Muscle layer of colon (tissue), 2 donors: Measurements from ENCODE around the gene ZNF423.

Experiments used
- H3K27ac ChIP-seq: one replicate; pipeline ENCODE4 v1.7.0; 2013; ENCODE audit warnings: low read depth, mild to moderate bottlenecking, low read length, moderate library complexity
- H3K27me3 ChIP-seq, 2 donors: one replicate each; pipeline ENCODE4 v1.7.0; 2013; ENCODE audit warnings: low read length in 2 of 2, mild to moderate bottlenecking in 2 of 2; ENCODE audit not compliant: insufficient read depth in 2 of 2, control insufficient read depth in 1 of 2
- H3K36me3 ChIP-seq: one replicate; pipeline ENCODE4 v1.7.0; 2013; ENCODE audit warnings: mild to moderate bottlenecking, low read length; ENCODE audit not compliant: insufficient read depth
- H3K4me1 ChIP-seq: one replicate; pipeline ENCODE4 v1.7.0; 2013; ENCODE audit warnings: mild to moderate bottlenecking, low read length; ENCODE audit not compliant: insufficient read depth
- H3K4me3 ChIP-seq, 2 donors: one replicate each; pipeline ENCODE4 v1.7.0; 2013; ENCODE audit warnings: low read length in 2 of 2, low read depth in 1 of 2, mild to moderate bottlenecking in 1 of 2, moderate library complexity in 1 of 2
- H3K9ac ChIP-seq: one replicate; pipeline ENCODE4 v1.7.0; 2013; ENCODE audit warnings: low read length
- H3K9me3 ChIP-seq: one replicate; pipeline ENCODE4 v1.7.0; 2013; ENCODE audit warnings: mild to moderate bottlenecking, low read length
- donor health status: abdominal sarcoma.
- donor health status: Adenocarcinoma of cecum.

The ZNF423 gene

DNA sequence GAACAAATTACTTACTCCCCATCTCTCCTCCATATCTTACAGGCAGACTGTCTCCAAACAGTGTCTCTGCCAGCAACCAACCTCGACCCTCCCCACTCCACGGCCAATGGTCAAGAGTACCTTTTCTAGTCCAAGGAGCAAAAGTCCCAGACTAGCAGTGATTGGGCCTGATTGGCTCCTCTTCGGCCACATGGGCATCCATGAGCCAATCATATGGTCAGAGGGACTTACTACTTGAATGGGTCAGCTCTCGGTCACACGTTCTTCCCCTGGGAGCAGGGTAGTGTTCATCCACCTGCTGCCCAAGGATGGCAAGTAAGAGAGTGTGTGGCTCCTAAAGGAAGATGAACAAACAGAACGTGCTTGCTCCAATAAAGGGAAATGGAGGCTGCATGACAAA lies 397.7 kb downstream of the ZNF423 start:
- Histone ChIP-seq H3K4me3 (no peak overlapping the region), H3K27ac (no peak overlapping the region), H3K4me1 (no peaks in the 10 kb centered on the region), H3K9me3 (no peaks in the 10 kb centered on the region), H3K27me3 (no peaks in the 10 kb centered on the region), H3K9ac (no peak overlapping the region), H3K36me3 (no peaks in the 10 kb centered on the region)

DNA sequence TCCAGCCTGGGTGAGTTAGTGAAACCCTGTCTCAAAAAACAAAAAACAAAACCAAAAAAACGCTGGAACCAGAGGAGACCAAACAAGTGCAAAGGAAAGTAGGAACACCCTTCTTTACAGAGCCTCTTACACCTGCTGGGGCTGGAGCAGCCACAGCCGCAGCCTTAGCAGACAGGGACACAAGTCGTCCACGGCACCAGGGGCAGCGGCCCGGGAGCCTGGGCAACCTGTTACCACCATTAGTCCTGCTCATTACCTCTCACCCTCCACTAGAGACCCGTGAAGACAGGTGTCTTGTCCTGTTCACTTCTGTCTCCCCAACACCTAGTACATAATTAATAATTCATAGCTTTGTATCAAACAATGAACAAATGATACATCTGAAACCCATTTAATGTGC lies 398.7 kb downstream of the ZNF423 start:
- Histone ChIP-seq H3K4me3 (no peak overlapping the region), H3K27me3 (no peaks in the 10 kb centered on the region), H3K36me3 (no peaks in the 10 kb centered on the region), H3K27ac (no peak overlapping the region), H3K9ac (no peak overlapping the region), H3K9me3 (no peaks in the 10 kb centered on the region), H3K4me1 (no peaks in the 10 kb centered on the region)

DNA sequence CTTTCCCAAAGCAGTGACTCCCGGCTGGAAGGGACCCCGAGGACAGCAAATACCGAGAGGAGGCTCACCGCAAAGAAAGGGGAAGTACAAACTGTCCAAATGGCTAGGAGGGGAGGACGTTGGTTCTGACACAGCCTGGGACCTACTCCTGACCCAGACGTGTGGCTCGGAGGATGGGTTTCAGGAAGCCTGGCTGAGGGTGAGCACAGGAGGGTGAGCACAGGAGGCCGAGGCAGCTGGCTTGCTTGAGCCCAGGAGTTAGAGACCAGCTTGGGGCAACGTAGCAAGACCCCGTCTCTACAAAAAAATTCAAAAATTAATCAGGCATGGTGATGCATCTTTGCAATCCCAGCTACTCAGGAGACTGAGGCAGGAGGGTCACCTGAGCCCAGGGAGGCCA lies 399.1 kb downstream of the ZNF423 start:
- H3K9me3 ChIP-seq: no peaks in the 10 kb centered on the region

DNA sequence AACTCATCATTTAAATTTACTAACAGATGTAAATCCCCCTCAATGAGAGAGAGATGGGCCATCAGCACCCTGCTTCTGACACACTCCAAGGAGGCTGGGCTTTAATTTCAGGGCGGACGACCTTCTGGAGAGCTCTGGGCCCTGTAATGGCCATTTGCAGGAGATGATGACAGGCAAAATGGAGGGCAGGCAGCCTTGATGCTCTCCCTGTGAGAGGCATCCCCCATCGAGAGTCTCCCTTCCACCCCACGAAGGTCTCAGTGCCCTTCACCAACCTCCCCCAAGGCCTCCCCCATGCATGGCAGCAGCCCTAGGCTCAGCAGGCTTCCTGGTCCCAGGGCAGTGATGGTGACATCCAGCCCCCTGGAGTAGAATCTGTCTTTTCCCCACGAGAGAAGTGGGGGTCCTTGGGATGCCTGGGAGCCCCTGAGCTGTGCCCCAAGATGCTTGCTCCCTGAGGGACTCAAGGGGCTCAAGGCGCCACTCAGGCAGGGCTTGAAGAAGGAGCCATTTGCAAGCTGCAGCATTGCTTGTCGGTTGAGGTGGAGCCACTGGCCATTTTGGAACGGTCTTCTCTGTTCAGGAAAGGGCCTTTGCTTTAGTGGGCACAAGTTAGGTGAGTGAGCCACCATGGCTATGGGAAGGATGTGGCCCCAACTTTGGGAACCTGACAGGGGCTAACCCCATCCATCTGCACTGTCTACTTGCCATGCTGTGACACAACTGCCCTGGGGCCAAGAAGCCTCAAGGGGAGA lies 399.7 kb downstream of the ZNF423 start:
- no peak overlapping the region for H3K27ac ChIP-seq
- H3K36me3 ChIP-seq: no peaks in the 10 kb centered on the region
- H3K4me3 ChIP-seq: no peak overlapping the region
- no peaks in the 10 kb centered on the region for H3K27me3 ChIP-seq
- H3K4me1 ChIP-seq: no peaks in the 10 kb centered on the region
- H3K9me3 ChIP-seq: no peaks in the 10 kb centered on the region
- no peak overlapping the region for H3K9ac ChIP-seq

More for the DNA sequence above, 399.1 kb downstream of the ZNF423 start:
- no peak overlapping the region for H3K9ac ChIP-seq
- H3K27me3 ChIP-seq: no peaks in the 10 kb centered on the region
- no peaks in the 10 kb centered on the region for H3K4me1 ChIP-seq
- H3K4me3 ChIP-seq: no peak overlapping the region
- no peak overlapping the region for H3K27ac ChIP-seq
- no peaks in the 10 kb centered on the region for H3K36me3 ChIP-seq

DNA sequence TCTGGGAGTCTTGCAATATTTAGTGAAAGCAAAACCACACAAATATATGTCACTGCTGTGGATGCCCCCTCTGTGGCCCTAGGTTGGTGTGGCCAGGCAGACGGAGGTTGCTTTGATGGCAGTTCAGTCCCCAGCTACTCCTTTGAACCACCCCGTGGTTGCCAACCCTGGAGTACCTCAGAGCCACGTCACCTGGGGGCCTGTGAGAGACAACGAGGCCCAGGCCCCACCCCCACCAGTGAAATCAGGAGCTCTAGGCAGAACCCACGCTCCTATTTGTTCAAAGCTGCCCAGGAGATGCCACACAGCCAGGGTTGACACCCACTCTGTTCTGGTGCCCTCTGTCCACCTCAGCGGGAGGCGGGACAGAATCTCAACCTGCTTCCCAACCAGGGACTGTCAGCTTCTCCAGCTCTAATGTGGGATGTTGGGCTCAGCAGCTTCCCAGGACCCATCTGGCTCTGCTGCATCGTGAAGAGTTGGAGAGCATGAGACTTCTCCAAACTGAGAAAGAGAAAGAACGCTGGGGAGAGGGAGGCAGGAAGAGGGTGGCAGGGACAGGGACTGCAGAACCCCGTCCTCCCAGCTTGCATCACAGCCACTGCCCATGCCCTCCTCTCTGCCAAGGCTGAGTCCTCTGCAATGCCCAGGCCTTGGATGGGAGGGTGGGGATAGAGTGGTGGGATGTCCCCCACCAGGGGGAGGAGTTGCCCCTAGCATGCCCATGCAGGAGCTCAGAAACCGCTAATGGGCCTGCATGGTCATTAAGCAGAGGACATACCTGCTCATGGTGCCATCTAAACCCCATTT lies 400.5 kb downstream of the ZNF423 start:
- Histone ChIP-seq H3K4me3 (no peak overlapping the region), H3K27me3 (no peaks in the 10 kb centered on the region), H3K4me1 (no peaks in the 10 kb centered on the region), H3K9ac (no peak overlapping the region), H3K36me3 (no peaks in the 10 kb centered on the region), H3K9me3 (no peaks in the 10 kb centered on the region), H3K27ac (no peak overlapping the region)

DNA sequence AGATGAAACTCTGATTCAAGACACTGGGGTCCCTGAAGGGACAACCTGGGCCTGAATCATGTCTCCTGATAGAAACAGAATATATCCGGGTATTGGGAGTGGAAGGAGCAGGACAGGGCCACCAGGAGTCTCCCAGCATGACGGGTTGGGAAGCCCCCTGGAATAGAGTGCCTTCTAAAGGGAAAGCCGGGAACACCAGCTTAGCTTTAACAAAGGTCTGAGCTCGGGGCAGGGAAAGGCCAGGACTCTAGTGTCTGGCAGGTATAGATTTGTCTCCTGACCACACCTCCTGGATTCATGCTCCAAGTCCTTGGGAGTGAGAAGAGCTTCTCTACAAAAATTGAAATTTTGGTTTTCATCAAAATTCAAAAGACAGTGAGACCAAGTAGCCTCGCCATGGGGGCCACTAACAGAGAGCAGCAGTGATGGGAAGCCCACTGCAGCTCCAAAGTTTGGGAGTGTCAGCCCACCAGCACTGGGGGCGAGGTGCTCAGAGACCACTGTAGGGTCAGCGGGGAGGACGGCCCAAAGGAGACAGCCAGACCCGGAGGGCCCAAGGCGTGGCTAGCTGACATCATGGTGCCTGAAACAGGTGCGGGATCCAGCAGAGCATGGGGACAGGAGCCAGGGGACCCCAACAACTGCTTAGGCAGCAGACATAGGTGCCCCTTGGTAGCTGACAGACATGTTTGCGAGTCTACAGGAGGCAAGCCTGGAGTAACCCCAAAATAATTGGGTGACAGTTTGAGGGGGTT lies 401.3 kb downstream of the ZNF423 start:
- H3K36me3 ChIP-seq: no peaks in the 10 kb centered on the region
- H3K9me3 ChIP-seq: no peaks in the 10 kb centered on the region
- H3K27me3 ChIP-seq: no peaks in the 10 kb centered on the region
- H3K4me3 ChIP-seq: no peak overlapping the region
- H3K4me1 ChIP-seq: no peaks in the 10 kb centered on the region
- H3K27ac ChIP-seq: no peak overlapping the region
- H3K9ac ChIP-seq: no peak overlapping the region

DNA sequence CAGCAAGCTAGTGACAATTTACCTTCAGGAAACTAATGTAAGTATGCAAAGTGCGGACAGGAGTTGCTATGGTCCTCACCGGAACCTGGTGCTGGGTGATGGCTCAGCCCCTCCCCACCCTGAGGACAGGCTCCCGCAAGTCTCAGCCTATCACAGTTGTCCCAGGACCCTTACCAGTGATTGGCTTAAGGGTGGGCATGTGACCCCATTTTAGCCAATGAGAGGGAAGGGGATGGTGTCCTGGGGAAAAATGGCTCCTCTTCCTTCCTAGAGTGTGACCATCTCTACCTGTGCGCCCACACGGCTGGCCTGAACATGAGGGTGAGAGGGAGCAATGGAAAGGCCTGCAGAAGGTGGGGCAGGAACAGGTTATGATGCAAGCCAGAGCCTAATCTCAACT lies 401.9 kb downstream of the ZNF423 start:
- H3K9me3 ChIP-seq: no peaks in the 10 kb centered on the region
- H3K27me3 ChIP-seq: no peaks in the 10 kb centered on the region
- no peak overlapping the region for H3K4me3 ChIP-seq
- H3K36me3 ChIP-seq: no peaks in the 10 kb centered on the region
- no peaks in the 10 kb centered on the region for H3K4me1 ChIP-seq
- no peak overlapping the region for H3K27ac ChIP-seq
- H3K9ac ChIP-seq: no peak overlapping the region

DNA sequence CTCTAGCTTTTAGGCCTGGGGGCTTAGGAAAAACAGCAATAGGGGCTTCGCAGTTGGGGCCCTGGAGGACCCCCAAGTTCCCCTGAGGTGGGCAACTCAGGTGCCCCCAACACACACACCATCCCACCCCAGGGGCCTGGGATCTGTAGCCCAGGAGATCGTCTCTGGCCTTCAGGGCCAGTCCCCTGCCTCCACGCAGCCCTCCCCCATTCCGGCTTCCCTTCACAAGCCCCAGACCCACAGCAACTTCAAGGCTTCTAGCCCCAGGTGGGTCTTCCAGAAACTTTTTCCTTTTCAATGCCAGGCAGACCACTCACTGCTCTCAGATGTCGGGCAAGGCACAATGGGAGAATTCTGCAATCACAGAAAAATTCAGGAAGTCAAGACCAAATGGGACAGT lies 402.9 kb downstream of the ZNF423 start:
- Histone ChIP-seq H3K36me3 (no peaks in the 10 kb centered on the region), H3K4me3 (no peak overlapping the region), H3K27ac (no peak overlapping the region), H3K9ac (no peak overlapping the region), H3K27me3 (no peaks in the 10 kb centered on the region), H3K4me1 (no peaks in the 10 kb centered on the region), H3K9me3 (no peaks in the 10 kb centered on the region)

DNA sequence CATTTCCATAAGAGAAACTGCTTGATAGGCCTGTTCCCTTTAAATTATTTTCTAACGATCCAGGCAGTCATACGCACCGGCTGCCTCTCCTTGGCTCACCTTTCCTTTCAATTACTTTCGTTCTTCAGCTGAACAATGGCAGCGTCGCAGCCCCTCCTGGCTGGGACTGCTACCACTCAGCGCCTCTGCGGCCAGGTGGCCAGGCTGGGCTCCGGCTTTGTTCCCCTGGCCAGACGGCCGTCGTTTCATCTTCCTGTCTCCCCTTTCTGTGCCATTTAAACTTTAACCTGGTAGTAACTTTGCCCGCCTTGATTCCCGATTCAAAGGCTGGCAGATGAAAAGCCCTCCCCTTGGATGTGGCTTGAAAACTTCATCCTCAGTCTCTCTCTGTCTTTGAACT lies 403.3 kb downstream of the ZNF423 start:
- Histone ChIP-seq H3K9me3 (no peaks in the 10 kb centered on the region), H3K9ac (no peak overlapping the region), H3K4me1 (no peaks in the 10 kb centered on the region), H3K36me3 (no peaks in the 10 kb centered on the region), H3K27me3 (no peaks in the 10 kb centered on the region), H3K4me3 (no peak overlapping the region), H3K27ac (no peak overlapping the region)

DNA sequence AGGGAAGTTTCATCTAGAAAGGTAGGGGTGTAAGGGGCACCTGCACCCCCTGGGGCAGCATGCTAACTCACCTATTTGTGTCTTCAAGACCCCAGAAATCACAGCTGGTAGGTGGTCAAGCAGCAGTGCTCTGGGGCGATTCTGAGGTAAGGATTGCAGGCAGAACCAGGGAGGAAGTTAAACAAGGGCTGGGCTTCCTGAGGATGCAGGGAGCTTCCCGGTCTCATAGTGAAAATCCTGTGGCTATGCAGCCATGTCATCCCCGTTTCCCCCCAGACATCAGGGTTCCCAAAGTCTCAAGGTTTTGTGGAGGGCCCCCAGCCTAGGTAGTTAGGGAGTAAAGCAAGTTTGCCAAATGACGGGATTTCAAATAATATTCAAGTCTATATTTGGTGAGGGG lies 403.8 kb downstream of the ZNF423 start:
- no peaks in the 10 kb centered on the region for H3K4me1 ChIP-seq
- H3K9me3 ChIP-seq: no peaks in the 10 kb centered on the region
- no peaks in the 10 kb centered on the region for H3K27me3 ChIP-seq
- no peak overlapping the region for H3K27ac ChIP-seq
- no peaks in the 10 kb centered on the region for H3K36me3 ChIP-seq
- no peak overlapping the region for H3K9ac ChIP-seq
- no peak overlapping the region for H3K4me3 ChIP-seq

DNA sequence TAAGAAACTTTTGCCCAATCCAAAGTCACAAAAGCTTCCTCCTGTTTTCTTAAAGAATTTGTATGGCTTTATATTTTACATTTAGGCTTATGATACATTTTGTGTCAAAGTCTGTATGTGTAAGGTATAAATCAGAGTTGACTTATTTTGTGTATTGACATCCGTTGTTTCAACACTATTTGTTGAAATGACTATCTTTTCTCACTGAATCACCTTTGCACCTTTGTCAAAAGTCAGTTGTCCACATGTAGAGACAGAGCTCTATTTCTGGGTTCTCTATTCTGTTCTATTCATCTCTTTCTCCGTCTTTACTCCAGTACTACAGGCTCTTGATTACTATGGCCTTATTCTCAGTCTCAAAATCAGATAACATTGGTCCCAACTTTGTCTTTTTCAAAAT lies 409.1 kb downstream of the ZNF423 start:
- no peaks in the 10 kb centered on the region for H3K9me3 ChIP-seq

More for the DNA sequence above, 409.1 kb downstream of the ZNF423 start:
- no peaks in the 10 kb centered on the region for H3K4me1 ChIP-seq
- no peak overlapping the region for H3K4me3 ChIP-seq
- H3K27ac ChIP-seq: no peak overlapping the region
- H3K36me3 ChIP-seq: no peaks in the 10 kb centered on the region
- no peaks in the 10 kb centered on the region for H3K27me3 ChIP-seq
- no peak overlapping the region for H3K9ac ChIP-seq
